HG03469 (cell line): ENCODE measurements around the gene ALCAM.
A peak's percentile ranks its signal among the peaks of the same experiment; 100 is the strongest.

Experiments used
- ATAC-seq: cut with Tn5 transposase; IDR thresholded peaks from one replicate; pipeline ENCODE4 v1.9.1; 2021; ENCODE audit warnings: mild to moderate bottlenecking, moderate library complexity, moderate number of reproducible peaks; ENCODE audit not compliant: unreplicated experiment

The ALCAM gene

DNA sequence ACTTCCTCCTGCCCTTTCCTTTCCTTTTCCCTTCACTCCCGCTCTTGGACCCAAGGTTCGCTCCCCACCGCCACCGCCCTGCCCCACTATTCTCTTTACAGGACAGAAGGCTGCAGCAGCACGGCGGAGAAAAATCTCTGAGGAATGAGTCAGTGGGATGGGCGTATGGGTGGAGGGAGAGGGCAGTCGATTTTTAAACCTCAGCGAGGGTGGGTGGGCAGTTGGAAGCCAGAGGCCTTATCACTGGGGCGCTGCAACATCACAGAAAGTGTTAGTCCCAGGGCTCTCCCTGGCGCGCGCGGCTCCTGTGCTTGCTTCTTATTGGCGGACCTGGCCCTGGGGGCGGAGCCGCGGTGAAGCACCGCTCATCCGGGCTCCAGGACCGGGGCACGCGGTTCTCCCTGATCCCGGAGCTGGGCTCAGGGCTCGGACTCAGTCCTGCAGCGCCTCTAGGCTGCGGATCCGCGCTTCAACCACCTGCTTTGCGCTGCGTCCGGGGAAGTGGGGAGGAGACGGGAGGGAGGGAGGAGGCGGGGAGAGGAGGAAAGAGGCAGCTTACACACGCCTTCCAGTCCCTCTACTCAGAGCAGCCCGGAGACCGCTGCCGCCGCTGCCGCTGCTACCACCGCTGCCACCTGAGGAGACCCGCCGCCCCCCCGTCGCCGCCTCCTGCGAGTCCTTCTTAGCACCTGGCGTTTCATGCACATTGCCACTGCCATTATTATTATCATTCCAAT is at the start of gene ALCAM:
ALCAM (plus strand) TSS at position 584 of the 737 bp plus-strand sequence.
- ATAC-seq = peak; percentile 53

DNA sequence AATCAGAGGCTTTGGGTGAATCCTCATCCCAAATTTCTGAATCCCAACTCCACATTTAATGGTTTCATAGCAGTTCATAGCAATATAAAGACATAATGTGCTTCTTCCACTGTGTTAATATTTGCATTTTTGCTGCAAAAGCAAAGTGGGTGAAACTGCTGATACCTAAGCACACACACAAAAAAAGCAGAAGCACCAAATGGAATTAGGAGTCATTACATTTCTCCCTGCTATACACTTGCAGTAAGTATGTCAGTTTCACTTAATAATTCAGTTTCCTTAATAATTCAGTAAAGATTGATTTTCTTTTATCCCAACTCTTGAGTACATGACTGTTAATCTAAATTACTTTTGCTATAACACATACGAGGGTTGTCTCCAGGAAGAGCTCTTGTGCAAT is 48.9 kb upstream of the ALCAM start:
- ATAC-seq = no peak

DNA sequence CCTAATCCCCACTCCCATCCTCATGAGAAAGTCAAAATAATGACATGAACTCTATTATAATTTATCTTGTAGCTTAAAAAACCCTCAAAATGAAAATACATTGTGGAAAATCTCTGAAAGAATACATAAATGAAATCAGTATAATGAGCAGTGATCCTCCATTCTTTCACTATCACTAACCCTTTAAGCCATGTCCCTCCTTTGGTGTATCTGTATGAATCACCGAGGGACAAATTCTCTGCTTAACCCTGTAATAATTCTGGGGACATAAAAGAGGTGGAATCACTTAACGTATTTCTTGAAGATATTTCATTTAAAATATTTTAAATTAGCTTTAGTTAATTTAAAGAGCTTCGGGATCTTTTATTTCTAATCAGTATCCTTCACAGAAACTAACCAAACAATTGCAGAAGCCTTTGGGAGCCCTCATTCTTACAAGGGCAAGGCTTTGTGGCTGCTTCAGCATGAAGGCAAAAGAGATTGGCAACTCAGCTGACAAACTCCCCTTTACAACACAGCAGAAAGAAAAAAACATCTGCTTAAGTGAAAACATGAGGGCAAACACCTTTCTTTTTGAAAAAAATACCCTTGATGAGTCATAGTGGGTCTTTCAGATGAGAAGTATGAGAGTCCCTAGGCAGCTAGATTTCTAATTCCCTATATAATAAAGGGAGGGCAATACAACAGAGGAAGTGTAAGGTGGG is 44.0 kb upstream of the ALCAM start:
- ATAC-seq = peak; percentile 90

DNA sequence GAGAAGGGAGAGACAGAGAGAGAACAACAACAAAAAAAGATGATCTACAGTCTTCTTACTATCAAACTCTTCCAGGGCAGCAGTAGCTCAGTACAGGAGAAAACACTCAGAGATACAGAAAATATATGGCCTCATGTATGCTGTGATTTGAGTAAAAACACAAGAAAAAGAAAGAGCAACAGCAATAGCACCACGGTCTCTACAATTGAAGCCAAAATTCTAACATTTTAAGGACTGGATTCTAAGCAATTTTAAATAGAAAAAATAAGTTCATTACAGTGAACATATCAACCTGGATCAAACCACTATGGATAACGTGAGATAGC is 43.5 kb upstream of the ALCAM start:
- no peak for ATAC-seq

DNA sequence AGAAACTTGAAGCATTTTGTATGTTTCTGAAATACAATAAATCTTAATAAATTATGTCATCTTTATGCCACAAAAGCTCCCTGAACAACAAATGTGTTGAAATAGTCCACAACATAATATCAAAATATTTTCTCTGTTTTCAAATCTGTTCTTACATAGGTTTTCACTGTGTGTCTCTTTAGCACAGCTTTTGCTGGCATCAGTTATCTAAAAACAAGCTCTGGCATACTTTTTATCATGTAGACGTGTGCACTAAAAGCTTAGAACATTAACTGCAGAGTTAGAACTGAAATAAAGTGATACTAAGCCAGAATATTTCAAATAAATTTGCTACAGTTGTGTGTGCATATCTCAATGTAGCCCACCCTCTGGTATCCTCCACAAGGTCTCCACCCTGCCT is 41.8 kb upstream of the ALCAM start:
- no peak for ATAC-seq

DNA sequence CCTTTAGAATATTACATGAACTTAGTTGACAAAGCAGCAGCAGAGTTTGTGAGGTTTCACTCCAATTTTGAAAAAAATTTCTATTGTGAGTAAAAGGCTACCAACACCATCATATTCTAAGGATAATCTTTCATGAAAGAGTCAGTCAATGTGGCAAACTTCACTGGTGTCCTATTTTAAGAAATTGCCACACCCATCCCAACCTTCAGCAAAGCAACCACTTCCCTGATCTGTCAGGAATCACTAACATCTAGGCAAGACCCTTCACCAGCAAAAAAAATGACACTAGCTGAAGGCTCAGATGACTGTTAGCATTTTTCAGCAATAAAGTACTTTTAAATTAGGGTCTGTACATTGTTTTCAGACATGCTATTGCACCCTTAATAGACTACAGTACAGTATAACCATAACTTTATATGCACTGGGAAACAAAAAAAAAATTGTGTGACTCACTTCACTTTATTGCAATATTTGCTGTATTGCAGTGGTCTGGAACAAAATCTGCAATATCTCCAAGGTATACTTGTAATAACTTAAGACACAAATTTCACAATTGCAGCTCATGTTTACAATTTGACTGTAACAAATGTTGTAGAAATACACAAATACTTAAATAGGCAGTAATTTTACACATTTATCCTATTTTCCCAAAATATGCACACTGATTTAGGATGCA is 38.9 kb upstream of the ALCAM start:
- ATAC-seq = no peak

DNA sequence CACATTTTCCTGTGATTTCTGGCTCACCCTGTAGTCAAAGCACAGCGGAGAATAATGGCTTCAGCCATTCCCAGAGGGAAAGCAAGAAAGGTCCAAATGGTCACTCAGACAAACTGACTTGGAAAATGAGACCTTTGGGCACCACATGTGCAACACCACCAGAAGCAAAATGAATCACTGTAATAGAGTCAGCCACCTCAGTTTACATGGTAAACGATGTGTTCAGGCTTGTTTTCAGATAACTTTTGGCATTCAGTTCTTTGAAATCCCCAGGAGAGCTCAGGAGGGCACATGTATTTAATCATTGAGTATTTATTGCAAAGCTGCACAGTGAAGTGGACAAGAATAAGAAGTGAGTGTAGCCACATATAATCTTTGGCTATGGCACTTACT is 38.4 kb upstream of the ALCAM start:
- ATAC-seq = no peak

DNA sequence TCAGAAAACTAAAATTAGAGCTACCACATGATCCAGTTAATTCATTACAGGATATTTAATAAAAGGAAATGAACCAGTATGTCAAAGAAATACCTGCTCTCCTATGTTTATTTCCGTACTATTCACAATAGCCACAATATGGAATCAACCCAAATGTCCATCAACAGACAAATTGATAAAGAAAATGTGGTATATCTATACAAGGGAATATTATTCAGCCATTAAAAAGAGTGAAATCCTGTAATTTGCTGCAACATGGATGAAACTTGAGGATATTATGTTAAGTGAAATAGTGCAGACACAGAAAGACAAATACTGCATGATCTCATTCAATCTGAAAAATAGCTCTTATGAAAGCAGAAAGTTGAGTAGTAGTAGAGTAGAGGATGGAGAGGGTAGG is 33.7 kb upstream of the ALCAM start:
- no peak for ATAC-seq

DNA sequence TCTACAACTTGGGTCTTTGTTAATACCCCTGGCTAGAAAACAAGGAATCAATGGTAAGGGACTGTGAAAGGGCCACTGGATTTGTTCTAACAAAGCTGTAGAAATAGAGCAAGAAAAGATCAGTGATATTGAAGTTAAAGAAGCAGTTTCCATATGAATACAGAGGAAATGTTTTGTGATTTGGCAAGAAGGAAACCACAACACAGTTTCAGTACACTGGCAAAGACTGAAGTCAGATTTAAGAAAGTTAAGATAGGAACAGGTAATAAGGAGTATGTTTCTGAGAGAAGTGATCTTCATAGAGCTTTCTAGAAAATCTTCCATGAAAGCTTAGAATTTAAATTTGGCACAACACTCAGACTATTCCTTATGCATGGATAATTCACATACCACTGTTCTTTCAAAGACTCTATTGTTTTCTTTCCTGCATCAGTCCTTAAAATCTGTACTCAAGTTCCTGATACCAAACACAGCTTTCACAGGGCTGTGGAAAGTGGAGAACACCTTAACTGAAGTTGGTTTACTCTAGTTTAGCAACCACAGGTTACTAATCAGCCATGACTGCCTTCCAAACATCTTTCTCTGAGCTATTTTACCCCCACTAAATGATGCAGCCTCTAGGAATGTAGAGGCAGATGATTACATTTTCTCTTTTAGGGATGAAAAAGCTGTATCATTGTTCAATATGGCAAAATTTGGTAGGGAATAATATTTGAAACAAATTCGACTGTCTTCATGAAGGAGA is 32.4 kb upstream of the ALCAM start:
- peak; percentile 74 for ATAC-seq

DNA sequence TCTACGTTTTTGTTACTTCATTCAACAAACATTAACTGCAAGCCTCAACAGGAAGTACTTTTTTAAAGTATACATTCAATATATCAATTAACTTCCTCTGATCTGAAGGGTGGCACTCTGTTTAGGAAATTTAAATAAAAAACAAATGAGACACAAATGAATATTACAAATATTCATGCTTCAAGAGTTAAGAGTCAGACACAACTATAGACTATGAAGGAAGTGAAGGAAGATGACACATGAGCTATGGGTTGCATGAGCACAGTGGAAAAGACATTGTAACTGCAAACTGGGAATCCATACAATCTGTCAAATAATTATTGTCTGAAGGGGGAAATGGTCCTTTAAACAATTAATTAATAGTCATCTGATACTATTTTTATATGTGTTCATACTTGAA is 26.8 kb upstream of the ALCAM start:
- ATAC-seq = no peak

DNA sequence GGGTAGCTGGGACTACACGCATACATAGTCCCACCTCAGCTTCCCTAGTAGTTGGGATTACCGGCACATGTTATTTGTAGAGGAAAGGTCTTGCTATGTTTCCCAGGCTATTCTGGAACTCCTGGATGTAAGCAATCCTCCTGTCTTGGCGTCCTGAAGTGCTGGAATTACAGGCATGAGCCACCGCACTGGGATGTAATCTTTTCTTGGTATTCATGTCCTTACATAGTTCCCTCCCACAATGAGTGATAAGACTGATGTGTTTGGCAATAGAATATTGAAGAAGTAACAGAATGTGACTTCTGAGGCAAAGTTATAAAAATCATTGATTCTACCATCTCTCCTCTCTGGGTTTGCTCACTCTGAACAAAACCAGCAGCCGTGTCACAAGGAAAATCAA is 22.7 kb upstream of the ALCAM start:
- no peak for ATAC-seq

DNA sequence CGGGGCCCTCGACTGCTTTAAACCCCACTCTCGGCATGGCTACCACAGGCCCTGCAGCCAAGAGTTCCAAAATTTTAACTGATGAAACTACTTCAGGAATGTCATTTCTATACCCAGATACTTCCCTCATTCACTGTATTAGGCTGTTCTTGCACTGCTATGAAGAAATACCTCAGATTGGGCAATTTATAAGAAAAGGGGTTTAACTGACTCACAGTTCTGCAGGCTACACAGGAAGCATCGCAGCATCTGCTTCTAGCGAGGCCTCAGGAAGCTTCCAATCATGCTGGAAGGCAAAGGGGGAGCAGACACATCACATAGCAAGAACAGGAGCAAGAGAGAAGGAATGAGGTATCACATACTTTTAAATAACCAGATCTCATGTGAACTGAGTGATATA is 21.6 kb upstream of the ALCAM start:
- ATAC-seq = no peak

DNA sequence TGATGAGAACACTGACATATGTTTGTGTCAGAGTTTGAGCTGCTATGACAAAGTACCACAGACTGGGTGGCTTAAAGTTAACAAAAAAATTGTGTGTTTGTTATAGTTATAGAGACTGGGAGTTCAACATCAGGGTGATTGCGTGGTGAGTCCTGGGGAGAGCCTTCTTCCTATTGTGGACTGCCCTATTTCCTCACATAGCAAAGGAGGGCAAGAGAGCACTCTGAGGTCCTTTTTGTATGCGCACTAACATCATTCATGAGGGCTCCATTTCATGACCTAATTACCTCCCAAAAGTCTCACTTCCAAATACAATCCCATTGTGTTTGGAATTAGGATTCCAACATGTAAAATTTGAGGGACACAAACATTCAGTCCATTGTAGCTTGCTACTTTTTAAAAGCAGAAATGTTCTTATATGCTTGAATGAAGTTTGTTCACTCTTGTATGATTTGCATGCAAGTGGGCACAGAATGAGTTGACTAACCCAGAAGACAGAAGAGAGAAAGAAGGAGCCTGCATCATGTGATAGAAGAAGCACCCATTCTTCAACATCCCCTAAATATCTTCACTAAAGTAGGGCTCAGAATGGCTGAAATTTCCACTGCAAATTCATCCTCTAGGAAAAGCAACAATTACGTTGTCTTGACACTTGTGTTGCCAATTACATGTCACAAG is 18.9 kb upstream of the ALCAM start:
- ATAC-seq = peak; percentile 81

DNA sequence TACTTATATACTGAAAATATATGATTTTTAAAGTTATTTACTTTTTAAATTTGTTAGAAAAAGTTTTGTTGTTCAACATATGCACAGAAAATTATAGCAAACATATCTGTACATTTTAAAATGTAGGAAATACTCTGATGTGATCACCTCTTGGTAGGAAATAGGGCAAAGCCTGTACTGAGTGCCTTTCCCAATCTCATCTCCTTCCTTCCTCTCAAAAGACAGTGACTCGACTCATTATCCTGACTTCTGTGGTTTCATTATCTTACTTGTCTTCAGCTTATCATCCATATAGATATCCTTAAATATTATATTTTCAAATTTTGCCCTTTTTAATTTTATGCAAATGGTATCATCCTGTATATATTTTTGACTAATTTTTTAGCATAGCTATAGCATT is 18.4 kb upstream of the ALCAM start:
- ATAC-seq = no peak

DNA sequence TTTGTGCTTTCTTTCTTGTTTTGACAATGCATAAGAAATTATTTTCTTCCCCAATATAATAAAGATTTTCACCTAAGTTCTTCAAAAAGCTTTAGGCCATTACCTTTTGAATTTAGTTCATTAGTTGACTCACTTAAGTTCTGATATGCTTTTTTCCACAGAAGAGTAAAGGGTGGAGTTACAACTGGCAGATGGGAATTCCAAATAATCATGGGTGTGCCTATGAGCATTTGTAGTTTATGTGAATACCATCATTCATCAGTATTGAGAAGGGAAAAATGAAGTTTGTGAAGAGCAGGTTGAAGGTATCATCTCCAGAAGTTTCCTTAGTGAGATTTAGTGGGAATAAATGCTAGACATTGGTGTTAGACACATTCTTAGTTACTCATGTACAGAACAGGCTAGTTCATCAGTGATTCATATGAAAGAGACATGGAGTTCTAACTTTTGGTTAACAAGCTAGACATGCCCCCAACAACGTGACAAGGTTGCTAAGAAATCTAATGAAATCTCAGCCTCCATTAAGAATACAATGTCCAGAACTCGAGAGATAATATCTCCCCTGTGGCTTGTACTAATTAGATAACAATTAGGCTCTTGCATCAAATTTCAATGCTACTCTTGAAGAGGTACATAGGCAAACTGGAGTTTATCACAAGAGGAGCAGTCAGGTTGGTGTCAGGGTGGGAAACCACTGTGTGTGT is 16.9 kb upstream of the ALCAM start:
- ATAC-seq = no peak

DNA sequence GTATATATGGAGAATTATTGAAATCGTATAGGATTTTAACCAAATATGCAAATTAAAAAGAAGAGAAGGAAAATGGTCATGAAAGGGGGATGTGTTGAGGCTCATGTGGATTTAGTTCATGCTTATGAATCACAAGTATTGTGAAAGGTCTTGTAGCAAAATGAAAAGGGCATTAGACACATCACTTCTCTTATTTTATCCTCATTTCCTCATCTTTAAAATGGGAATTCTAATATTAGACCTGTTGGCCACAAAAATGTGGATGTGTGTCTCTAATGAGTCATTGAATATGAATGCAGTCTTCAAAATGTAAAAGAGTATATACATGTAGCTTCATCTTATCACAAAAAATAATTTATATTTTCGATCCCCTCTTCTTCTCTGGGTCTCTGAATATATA is 14.9 kb upstream of the ALCAM start:
- ATAC-seq = no peak

DNA sequence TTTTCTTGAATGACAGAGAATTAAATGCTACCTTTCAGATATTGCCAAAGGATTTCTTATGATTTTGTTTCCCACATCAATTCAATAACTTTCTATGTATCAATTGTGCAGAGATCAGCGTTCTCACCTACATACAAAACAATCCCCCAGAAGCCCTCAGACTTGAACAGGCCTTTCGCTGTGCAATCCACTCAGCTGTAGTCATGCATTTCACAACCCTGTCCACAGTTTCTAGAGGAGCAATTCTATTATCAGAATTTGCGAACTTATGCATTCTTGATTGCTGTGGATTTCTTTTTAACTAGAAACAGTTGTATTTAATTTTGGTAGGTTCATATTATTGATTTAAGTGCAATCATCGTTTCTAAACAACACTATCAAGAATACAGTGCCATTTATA is 13.7 kb upstream of the ALCAM start:
- no peak for ATAC-seq

DNA sequence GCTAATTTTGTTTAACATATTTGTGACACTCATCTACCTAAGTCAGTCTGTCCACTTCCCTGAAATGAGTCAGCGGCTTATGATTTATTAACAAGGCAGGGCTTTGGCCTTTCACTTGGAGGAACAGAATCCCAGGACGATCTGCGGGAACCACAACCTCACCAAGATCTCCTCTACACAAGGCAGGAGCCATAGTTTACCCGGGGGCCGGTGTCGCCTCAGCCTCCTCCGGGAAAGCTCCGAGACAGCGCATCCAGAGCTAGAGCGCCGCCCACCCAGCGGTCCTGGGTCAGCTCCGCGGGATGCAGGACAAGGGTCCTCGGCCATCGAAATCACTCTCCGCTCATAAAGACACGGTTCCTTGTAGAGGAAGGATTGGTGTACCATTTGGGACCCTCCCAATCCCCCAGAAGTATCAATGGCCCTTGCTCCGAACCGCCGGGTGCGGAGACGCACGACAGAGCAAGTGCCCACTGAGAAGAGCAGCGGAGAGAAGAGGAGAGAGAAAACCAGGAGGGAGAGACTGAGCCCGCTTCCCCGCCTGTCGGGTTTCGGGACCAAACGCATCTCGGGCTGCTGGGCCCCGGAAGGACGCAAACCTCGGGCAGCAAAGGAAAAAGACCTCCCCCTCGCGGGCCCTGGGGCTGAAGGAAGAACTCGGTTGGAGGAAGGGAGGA is 13.1 kb upstream of the ALCAM start:
- ATAC-seq = no peak

DNA sequence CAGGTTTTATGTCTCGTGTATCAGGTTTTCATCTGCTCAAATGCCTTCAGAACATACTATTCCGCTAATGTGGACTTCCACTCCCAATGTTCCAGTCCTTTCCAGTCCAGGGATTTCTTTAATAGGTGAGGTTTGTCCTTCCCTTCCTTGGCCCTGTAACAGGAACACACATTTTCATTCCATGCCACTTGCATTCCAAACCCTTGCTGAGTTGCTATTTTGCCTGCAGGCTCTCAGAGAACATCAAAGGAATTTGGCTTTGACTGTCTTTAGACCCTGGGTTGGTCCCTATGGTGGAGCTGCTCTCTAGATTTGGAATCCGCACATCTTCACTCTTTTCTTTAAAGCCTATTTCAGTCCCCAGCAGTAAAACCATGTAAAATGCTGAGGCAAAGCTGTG is 12.3 kb upstream of the ALCAM start:
- ATAC-seq = no peak
